GM18507 (cell line): ENCODE data around the gene DPP10.

Experiments used
- DNase-seq: peaks from one replicate; pipeline ENCODE4 v3.0.0; 2011; ENCODE audit warnings: low read depth; ENCODE audit not compliant: insufficient read length; ENCODE audit errors: extremely low spot score
- FAIRE-seq: peaks from 2 replicates; lab custom pipeline; 2011; peaks lifted over from hg19 to GRCh38; lab: Jason Lieb, UNC

The DPP10 gene

GRCh38 chr2:114553027-114553426, 110.6 kb downstream of the DPP10 start:
- FAIRE-seq (no peak), DNase-seq (no peak)

GRCh38 chr2:114569166-114569565, 126.7 kb downstream of the DPP10 start:
- no peak for FAIRE-seq
- no peak for DNase-seq

- FAIRE-seq = no peak
- no peak for DNase-seq
These were observed 135.2 kb downstream of the DPP10 start for GRCh38 chr2:114577657-114578056.

- FAIRE-seq = no peak
These were observed 137.1 kb downstream of the DPP10 start for GRCh38 chr2:114579542-114579941.

GRCh38 chr2:114580691-114581090, 138.2 kb downstream of the DPP10 start:
- DNase-seq (no peak), FAIRE-seq (no peak)

More at GRCh38 chr2:114579542-114579941, 137.1 kb downstream of the DPP10 start:
- no peak for DNase-seq

- FAIRE-seq (no peak), DNase-seq (no peak)
These were observed 155.9 kb downstream of the DPP10 start for GRCh38 chr2:114598329-114598728.

GRCh38 chr2:114609203-114609602, 166.8 kb downstream of the DPP10 start:
- no peak for FAIRE-seq
- no peak for DNase-seq

GRCh38 chr2:114609801-114610200, 167.4 kb downstream of the DPP10 start:
- no peak for FAIRE-seq
- DNase-seq = no peak

- DNase-seq (no peak), FAIRE-seq (no peak)
These were observed 168.2 kb downstream of the DPP10 start for GRCh38 chr2:114610677-114611076.

- DNase-seq (no peak), FAIRE-seq (no peak)
These were observed 172.2 kb downstream of the DPP10 start for GRCh38 chr2:114614592-114614991.

- no peak for FAIRE-seq
These were observed 186.0 kb downstream of the DPP10 start for GRCh38 chr2:114628481-114628880.

GRCh38 chr2:114631146-114631545, 188.7 kb downstream of the DPP10 start:
- no peak for FAIRE-seq

More at GRCh38 chr2:114628481-114628880, 186.0 kb downstream of the DPP10 start:
- DNase-seq = no peak

GRCh38 chr2:114642166-114642770, 199.8 kb downstream of the DPP10 start:
- FAIRE-seq (no peak), DNase-seq (no peak)

More at GRCh38 chr2:114631146-114631545, 188.7 kb downstream of the DPP10 start:
- no peak for DNase-seq

GRCh38 chr2:114642988-114643553, 200.6 kb downstream of the DPP10 start:
- DNase-seq = no peak
- FAIRE-seq = no peak

- FAIRE-seq (no peak), DNase-seq (no peak)
These were observed 209.5 kb downstream of the DPP10 start for GRCh38 chr2:114651933-114652332.

- DNase-seq = no peak
- no peak for FAIRE-seq
These were observed 217.4 kb downstream of the DPP10 start for GRCh38 chr2:114659880-114660279.

GRCh38 chr2:114661971-114662939, 219.8 kb downstream of the DPP10 start:
- FAIRE-seq (no peak), DNase-seq (no peak)

GRCh38 chr2:114668415-114668814, 226.0 kb downstream of the DPP10 start:
- FAIRE-seq (no peak), DNase-seq (no peak)

- DNase-seq (no peak), FAIRE-seq (no peak)
These were observed 240.8 kb downstream of the DPP10 start for GRCh38 chr2:114683251-114683650.

GRCh38 chr2:114684403-114684802, 242.0 kb downstream of the DPP10 start:
- FAIRE-seq (no peak), DNase-seq (no peak)
